IMR-90 (cell line): Measurements from ENCODE around the gene PTPRN2. TPM values are rescaled to one million over a fixed set of nuclear protein-coding genes. Genes with fewer than 3 reads are reported as not detected.

Experiments used
- ATAC-seq: fragments of 200-7000 bp; cut with Tn5 transposase; 2 replicates; pipeline ENCODE4 v1.9.1; 2020; ENCODE audit warnings: low read depth, mild to moderate bottlenecking, moderate library complexity
- BruUV-seq: library from RNA; stranded (reverse); fragments of 400-500 nt; replicated peaks from 2 replicates; lab custom pipeline; 2021; lab: Mats Ljungman, UMichigan
- CTCF ChIA-PET: fragments of 300-600 bp; formaldehyde crosslinking; extraction: SDS; loops from one replicate; lab custom pipeline; 2021; ENCODE audit warnings: antibody characterized with exemption; lab: Yijun Ruan, JAX
- POLR2A ChIA-PET: fragments of 300-600 bp; sonication (Branson Sonifier 250); formaldehyde crosslinking; loops from one replicate; lab custom pipeline; 2022; ENCODE audit warnings: antibody characterized with exemption; ENCODE audit not compliant: unreplicated experiment; lab: Charles Lee
- DNase-seq: peaks from one replicate; pipeline ENCODE4 v3.0.0; 2013
- H2AFZ ChIP-seq: replicated peaks from 2 replicates; pipeline ENCODE3; 2013; ENCODE audit warnings: low read length, mild to moderate bottlenecking; ENCODE audit not compliant: poor library complexity
- H2AK5ac ChIP-seq: 2 replicates; pipeline ENCODE4 v1.6.1; 2013; ENCODE audit warnings: low read depth, low read length, inconsistent platforms
- H2AK9ac ChIP-seq: replicated peaks from 2 replicates; pipeline ENCODE3; 2013; ENCODE audit warnings: mild to moderate bottlenecking, low read depth, low read length, moderate library complexity; ENCODE audit not compliant: poor library complexity
- H2BK120ac ChIP-seq: 2 replicates; pipeline ENCODE4 v1.6.1; 2013; ENCODE audit warnings: low read depth, low read length, inconsistent platforms
- H2BK15ac ChIP-seq: 3 replicates; pipeline ENCODE4 v1.6.1; 2013; ENCODE audit warnings: low read depth, low read length, inconsistent platforms
- H2BK20ac ChIP-seq: 2 replicates; pipeline ENCODE4 v1.6.1; 2013; ENCODE audit warnings: low read depth, mild to moderate bottlenecking, inconsistent platforms, low read length, moderate library complexity
- H2BK5ac ChIP-seq: 2 replicates; pipeline ENCODE4 v1.6.1; 2013; ENCODE audit warnings: mild to moderate bottlenecking, low read depth, low read length, inconsistent platforms; ENCODE audit not compliant: poor library complexity, severe bottlenecking
- H3K14ac ChIP-seq: replicated peaks from 2 replicates; pipeline ENCODE4 v1.6.1; 2013; ENCODE audit warnings: low read depth, low read length, inconsistent platforms
- H3K18ac ChIP-seq: 2 replicates; pipeline ENCODE4 v1.6.1; 2013; ENCODE audit warnings: low read depth, low read length, control low read depth
- H3K23ac ChIP-seq: 2 replicates; pipeline ENCODE4 v1.6.1; 2013; ENCODE audit warnings: low read depth, low read length, inconsistent platforms
- H3K27ac ChIP-seq: 2 replicates; pipeline ENCODE4 v1.5.1; 2013; ENCODE audit warnings: mild to moderate bottlenecking, control low read depth, low read length; ENCODE audit not compliant: insufficient read depth
- H3K27me3 ChIP-seq: 2 replicates; pipeline ENCODE4 v1.6.1; 2013; ENCODE audit warnings: low read length; ENCODE audit not compliant: control insufficient read depth, insufficient read depth
- H3K36me3 ChIP-seq: 2 replicates; pipeline ENCODE4 v1.6.1; 2013; ENCODE audit warnings: low read length, mixed read lengths; ENCODE audit not compliant: control insufficient read depth, insufficient read depth
- H3K4ac ChIP-seq: 2 replicates; pipeline ENCODE4 v1.6.1; 2013; ENCODE audit warnings: low read depth, low read length, inconsistent platforms
- H3K4me1 ChIP-seq: 2 replicates; pipeline ENCODE4 v1.6.1; 2013; ENCODE audit warnings: low read length, mixed read lengths; ENCODE audit not compliant: control insufficient read depth, insufficient read depth
- H3K4me2 ChIP-seq: 2 replicates; pipeline ENCODE4 v1.6.1; 2013; ENCODE audit warnings: low read depth, mild to moderate bottlenecking, control low read depth, low read length, moderate library complexity
- H3K4me3 ChIP-seq: 2 replicates; pipeline ENCODE4 v1.5.1; 2013; ENCODE audit warnings: low read depth, mild to moderate bottlenecking, control low read depth, low read length, moderate library complexity; ENCODE audit not compliant: insufficient read depth
- H3K56ac ChIP-seq: 2 replicates; pipeline ENCODE4 v1.6.1; 2013; ENCODE audit warnings: low read length, inconsistent platforms; ENCODE audit not compliant: insufficient read depth; ENCODE audit errors: extremely low read depth
- H3K79me1 ChIP-seq, 2 experiments: 2 replicates each; pipeline ENCODE4 v1.6.1; 2013; ENCODE audit warnings: low read length in 2 of 2, inconsistent platforms in 1 of 2, low read depth in 1 of 2
- H3K9ac ChIP-seq: 2 replicates; pipeline ENCODE4 v1.6.1; 2013; ENCODE audit warnings: low read depth, low read length, control low read depth
- H3K9me1 ChIP-seq: 2 replicates; pipeline ENCODE4 v1.6.1; 2013; ENCODE audit warnings: low read length, inconsistent platforms; ENCODE audit not compliant: insufficient read depth
- H3K9me3 ChIP-seq: 2 replicates; pipeline ENCODE4 v1.6.1; 2013; ENCODE audit warnings: low read length; ENCODE audit not compliant: control insufficient read depth, insufficient read depth
- H4K20me1 ChIP-seq: 2 replicates; pipeline ENCODE4 v1.6.1; 2013; ENCODE audit warnings: low read length, inconsistent platforms; ENCODE audit not compliant: insufficient read depth
- H4K5ac ChIP-seq: 2 replicates; pipeline ENCODE4 v1.6.1; 2013; ENCODE audit warnings: mild to moderate bottlenecking, low read depth, low read length, control low read depth
- H4K8ac ChIP-seq, 2 experiments: 2 replicates each; pipeline ENCODE4 v1.6.1; 2013; ENCODE audit warnings: low read depth in 2 of 2, low read length in 2 of 2, control low read depth in 1 of 2, inconsistent platforms in 1 of 2
- H4K91ac ChIP-seq: 2 replicates; pipeline ENCODE4 v1.6.1; 2013; ENCODE audit warnings: low read depth, low read length, inconsistent platforms; ENCODE audit not compliant: insufficient read depth
- BHLHE40 ChIP-seq: fragments of 150-350 bp; IDR thresholded peaks from 2 replicates; pipeline ENCODE4 v1.6.1; 2016; ENCODE audit warnings: mild to moderate bottlenecking, low read depth, low read length
- CEBPB ChIP-seq: IDR thresholded peaks from 2 replicates; pipeline ENCODE4 v1.6.1; 2012; ENCODE audit warnings: low read depth, low read length, improper control_type of control experiment
- CHD1 ChIP-seq: IDR thresholded peaks from 2 replicates; pipeline ENCODE4 v1.6.1; 2012; ENCODE audit warnings: low read depth, low read length, improper control_type of control experiment
- CTCF ChIP-seq: conservative IDR thresholded peaks from 2 replicates; pipeline ENCODE4 v1.5.1; 2012; ENCODE audit warnings: mild to moderate bottlenecking, low read depth, low read length, improper control_type of control experiment
- ELK1 ChIP-seq: fragments of 150-350 bp; IDR thresholded peaks from 2 replicates; pipeline ENCODE4 v1.6.1; 2016; ENCODE audit warnings: low read depth, mild to moderate bottlenecking, low read length, moderate library complexity, borderline replicate concordance
- FOS ChIP-seq: fragments of 150-350 bp; IDR thresholded peaks from 2 replicates; pipeline ENCODE4 v1.6.1; 2016; ENCODE audit warnings: low read depth, low read length
- MAFK ChIP-seq: IDR thresholded peaks from 2 replicates; pipeline ENCODE4 v1.6.1; 2012; ENCODE audit warnings: low read depth, low read length, improper control_type of control experiment
- MAZ ChIP-seq: IDR thresholded peaks from 2 replicates; pipeline ENCODE4 v1.6.1; 2012; ENCODE audit warnings: low read depth, mild to moderate bottlenecking, low read length, improper control_type of control experiment, moderate library complexity, borderline replicate concordance
- NFE2L2 ChIP-seq: fragments of 150-350 bp; IDR thresholded peaks from 2 replicates; pipeline ENCODE4 v1.6.1; 2016; ENCODE audit warnings: low read depth, mild to moderate bottlenecking, low read length
- RAD21 ChIP-seq: IDR thresholded peaks from 2 replicates; pipeline ENCODE4 v1.6.1; 2012; ENCODE audit warnings: low read length, improper control_type of control experiment
- RCOR1 ChIP-seq: IDR thresholded peaks from 2 replicates; pipeline ENCODE4 v1.6.1; 2012; ENCODE audit warnings: mild to moderate bottlenecking, low read length, improper control_type of control experiment; ENCODE audit not compliant: insufficient replicate concordance
- RFX5 ChIP-seq: IDR thresholded peaks from 2 replicates; pipeline ENCODE4 v1.8.0; 2012; ENCODE audit warnings: low read depth, mild to moderate bottlenecking, low read length, moderate library complexity
- USF2 ChIP-seq: fragments of 150-350 bp; IDR thresholded peaks from 2 replicates; pipeline ENCODE4 v1.6.1; 2017; ENCODE audit warnings: mild to moderate bottlenecking, antibody characterized with exemption, low read length, low read depth
- WGBS, 2 experiments: methylation state at CpG; one replicate each; pipeline versions ENCODE4 v1.1.5 to v1.1.7; 2013; ENCODE audit warnings: missing lambda C conversion rate in 2 of 2; ENCODE audit not compliant: insufficient read length in 1 of 2; ENCODE audit errors: extremely low coverage in 2 of 2; 5-methylcytosine and 5-hydroxymethylcytosine counted together
- dilution Hi-C: fragments of 300-500 bp; cut with HindIII; formaldehyde crosslinking; loops from one replicate; pipeline ENCODE4 v1.14.3; 2018; ENCODE audit warnings: low sequenced_read_pairs; ENCODE audit not compliant: unreplicated experiment
- in situ Hi-C: fragments of 300-500 bp; cut with MboI; formaldehyde crosslinking; loops from 3 replicates; pipeline ENCODE4 v1.14.3; 2019; ENCODE audit warnings: low sequenced_read_pairs, inconsistent platforms, mixed read lengths
- intact Hi-C: fragments of 100-400 bp; cut with micrococcal nuclease; formaldehyde crosslinking; loops from 2 replicates; pipeline ENCODE4 v1.10.0; 2022
- polyA plus RNA-seq, 3 experiments: library from polyadenylated mRNA; depleted of rRNA; stranded (reverse); fragments of >200 nt; gene quantifications; 2 replicates each; pipeline ENCODE4 v1.2.3, GENCODE V29; 2012; ENCODE audit warnings: low replicate concordance in 1 of 3
- total RNA-seq: library from RNA; depleted of rRNA; stranded (reverse); fragments of >200 nt; gene quantifications from 2 replicates; pipeline ENCODE4 v1.2.3, GENCODE V29; 2012

The PTPRN2 gene
- total and polyA plus RNA-seq, 2 of the 4 experiments (the other 2 are of a cell fraction) = 0.03 TPM; not detected in 1

GRCh38 chr7:158401295-158401694, 186.3 kb downstream of the PTPRN2 start:
- Histone ChIP-seq H3K27ac (no peak overlapping the region), H3K4ac (no peak overlapping the region), H3K9ac (no peak overlapping the region), H4K5ac (no peak overlapping the region), H3K79me1 (no peaks in the 10 kb centered on the region), H3K4me3 (no peak overlapping the region), H3K18ac (no peak overlapping the region), H3K36me3 (no peaks in the 10 kb centered on the region), H4K8ac (no peak overlapping the region), H3K9me1 (no peaks in the 10 kb centered on the region), H2BK5ac (no peak overlapping the region), H2AK5ac (no peak overlapping the region), H2BK20ac (no peak overlapping the region), H3K27me3 (no peaks in the 10 kb centered on the region), H3K4me1 (no peaks in the 10 kb centered on the region), H3K14ac (no peak overlapping the region), H2BK120ac (no peak overlapping the region), H3K23ac (no peak overlapping the region), H2AFZ (no peak overlapping the region), H3K56ac (no peak overlapping the region), H2BK15ac (no peak overlapping the region), H2AK9ac (no peak overlapping the region), H3K9me3 (peaks cover 41% of the 10 kb centered on the region), H4K20me1 (no peaks in the 10 kb centered on the region), H3K4me2 (no peak overlapping the region), H4K91ac (no peak overlapping the region)
- in situ Hi-C loops (no loop called here), intact Hi-C loops (no loop called here), dilution Hi-C loops (no loop called here)
- no peak for TF ChIP-seq CEBPB
- TF ChIP-seq CHD1 = no peak
- no peak for TF ChIP-seq RFX5
- TF ChIP-seq USF2 = no peak
- TF ChIP-seq RCOR1 = no peak
- no peak for TF ChIP-seq MAZ
- no peak for TF ChIP-seq FOS
- no peak for TF ChIP-seq NFE2L2
- no peak for TF ChIP-seq MAFK
- TF ChIP-seq CTCF = no peak
- TF ChIP-seq ELK1 = no peak
- no peak for TF ChIP-seq RAD21
- TF ChIP-seq BHLHE40 = no peak
- ChIA-PET POLR2A (no interaction called here), CTCF (no interaction called here)
- DNase-seq (no peak), ATAC-seq (no peak)
- BruUV-seq = no TSS peak
- 45% methylated on average over 6 of the region's 8 CpGs; no CpG with 5 or more reads in 1 of the 2 experiments for WGBS, 2 experiments
